Right ventricle myocardium inferior (tissue), 1 donor: ENCODE results near the gene CKMT2. TPM values are rescaled to one million over a fixed set of nuclear protein-coding genes. Genes with fewer than 3 reads are reported as not detected.

Experiments used
- ATAC-seq: fragments of 200-7000 bp; cut with Tn5 transposase; one replicate; pipeline ENCODE4 v1.9.1; 2020; ENCODE audit warnings: mild to moderate bottlenecking, moderate library complexity
- DNase-seq: peaks from one replicate; pipeline ENCODE4 v3.0.0; 2021; ENCODE audit errors: missing footprints
- intact Hi-C: fragments of 100-400 bp; cut with DNase I; formaldehyde crosslinking; loops from one replicate; pipeline ENCODE4 v1.11.0; 2022
- long read RNA-seq: library from polyadenylated mRNA; unstranded; transcript quantifications from one replicate; pipeline ENCODE4 v2.0.0, GENCODE V29; 2021
- total RNA-seq: library from RNA; stranded (reverse); fragmentation: NEBNext Ultra II Directional; extraction: Animal tissue kit (Norgen Biotek cat#: 25700); gene quantifications from one replicate; pipeline ENCODE4 v1.2.1, GENCODE V29; 2021
- donor health status: DM: no; HTN: yes; CAD: no; lungs with severe emphysema.

CKMT2 gene
- total RNA-seq, result 1,804 TPM
- long read RNA-seq, transcript CKMT2-203 (10 exons, 1,479 nt), result minor isoform, 160 of 965 reads
- long read RNA-seq, transcript CKMT2-201 (10 exons, 1,512 nt), result major isoform, 541 of 965 reads
- long read RNA-seq, transcript CKMT2-202 (11 exons, 1,637 nt), result minor isoform, 8 of 965 reads
- long read RNA-seq, partial matches to known transcripts, result 233 of 965 reads
- long read RNA-seq, other reads (novel, unspliced or antisense), result 23 of 965 reads

DNA sequence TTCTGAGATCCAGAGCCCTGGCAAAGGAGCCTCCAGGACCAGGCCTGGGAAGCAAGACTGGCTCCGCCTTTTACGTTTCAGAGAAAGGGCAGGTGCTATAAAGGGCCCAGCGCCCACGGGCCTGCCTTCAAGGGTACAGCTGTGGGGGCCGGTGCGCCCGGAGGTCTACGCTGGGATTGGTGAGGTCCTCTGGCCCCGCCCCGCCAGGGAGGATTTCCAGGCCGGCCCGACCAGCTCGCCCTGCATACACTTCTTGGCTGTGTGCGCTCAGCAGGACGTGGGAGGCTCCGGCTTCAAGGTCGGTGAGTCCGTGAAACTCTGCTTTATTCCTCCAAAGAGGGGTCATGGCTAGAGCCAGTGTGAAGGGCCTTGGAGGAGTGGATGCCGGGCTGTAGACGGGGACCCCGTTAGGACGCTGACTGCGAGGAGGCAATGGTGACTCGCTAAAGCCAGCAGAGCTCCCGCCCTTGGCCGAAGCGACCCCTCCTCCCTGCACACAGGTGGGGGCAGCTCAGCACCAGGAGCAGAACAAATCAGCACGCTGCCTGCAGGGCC, at the start of gene CKMT2:
Gene CKMT2, plus strand, starts transcription at position 243 of the 555 bp plus-strand sequence. CDS start 17,811 bp downstream, outside the sequence.
- intact Hi-C loops, result loop anchor here (2.0 kb wide), 1 partner anchor 824 kb away; the partner anchor contains the start of gene ZFYVE16
- DNase-seq, result peak; percentile 91
- peak; percentile 85 for ATAC-seq

DNA sequence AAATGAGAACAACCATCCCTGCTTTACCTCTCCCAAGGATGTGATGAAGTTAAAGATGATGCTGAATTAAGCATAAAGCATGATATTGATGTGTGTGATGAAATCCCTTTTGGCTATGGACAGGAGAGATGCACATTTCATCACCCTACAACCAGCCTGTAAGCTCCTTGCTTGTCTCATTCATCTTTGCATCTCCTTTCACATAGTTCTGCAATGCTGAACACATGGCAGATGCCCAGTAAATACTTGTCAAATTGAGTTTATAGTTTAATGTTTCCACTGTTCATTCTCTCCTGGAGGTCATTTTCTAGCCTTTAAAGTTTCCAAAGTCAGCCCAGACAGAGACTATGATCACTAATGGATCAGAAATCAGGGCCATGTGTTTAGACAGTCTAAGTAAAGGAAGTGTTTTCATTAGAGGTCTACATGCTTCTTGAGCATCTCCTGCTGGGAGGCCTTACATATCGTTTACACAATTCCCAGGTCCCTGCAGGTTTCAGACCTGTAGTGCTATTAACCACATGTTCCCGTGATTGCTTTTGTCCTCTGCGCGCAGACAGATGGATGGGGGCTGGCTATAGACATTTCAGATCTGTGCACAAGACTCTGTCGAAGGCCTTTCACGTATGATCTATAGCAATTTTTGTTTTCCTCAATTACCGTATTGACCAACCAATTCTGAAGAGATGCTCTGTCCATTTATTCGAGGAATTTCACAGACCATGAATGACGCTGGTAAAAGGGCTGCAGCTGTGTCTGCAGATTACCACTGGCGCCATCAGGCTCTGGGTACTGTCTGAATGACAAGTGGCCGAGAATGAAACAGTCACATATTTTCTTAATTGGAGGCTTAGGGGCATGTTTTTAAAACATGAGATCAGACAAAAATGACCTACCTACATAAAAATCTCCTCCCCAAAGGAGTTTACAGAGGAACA, 49.0 kb upstream of the CKMT2 start:
- intact Hi-C loops, result no loop called here
- DNase-seq (no peak), ATAC-seq (no peak)

DNA sequence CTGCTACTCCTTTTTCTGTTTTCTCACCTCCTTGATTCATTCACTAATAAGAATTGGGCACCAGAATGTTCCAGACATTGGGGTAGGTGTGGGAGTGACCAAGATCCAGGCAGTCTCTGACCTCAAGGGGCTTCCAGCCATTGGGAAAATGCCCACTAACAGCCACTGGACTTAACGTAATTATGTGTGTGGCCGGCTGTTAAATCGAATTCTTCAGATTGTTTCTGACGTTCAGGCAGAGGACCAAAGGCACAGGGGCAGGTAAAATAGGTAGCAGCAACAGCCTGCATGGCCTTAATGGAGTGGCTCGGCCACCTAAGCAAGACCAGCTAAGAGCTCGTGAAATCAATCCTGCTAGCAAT, 48.4 kb upstream of the CKMT2 start:
- ATAC-seq, result no peak
- DNase-seq, result no peak
- intact Hi-C loops, result no loop called here

DNA sequence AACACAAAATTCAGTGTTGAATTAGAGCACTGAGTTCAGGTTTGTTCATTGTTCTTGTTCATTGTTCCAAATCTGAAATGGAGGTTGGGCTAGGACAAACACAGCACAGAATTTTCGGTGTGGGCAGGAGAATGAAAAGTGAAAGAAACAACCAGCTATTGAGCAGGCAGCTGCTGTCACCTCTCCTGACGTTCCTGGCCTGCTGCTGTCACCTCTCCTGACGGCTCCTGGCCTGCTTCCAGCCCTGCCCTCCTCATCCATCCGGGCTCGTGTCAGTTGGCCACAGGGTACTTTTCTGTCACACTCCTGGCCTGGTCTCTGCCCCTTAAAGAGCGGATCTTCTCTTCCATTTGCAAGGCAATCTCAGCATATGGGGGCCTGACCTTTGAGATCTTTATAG, 45.2 kb upstream of the CKMT2 start:
- intact Hi-C loops, result no loop called here
- ATAC-seq (peak; percentile 77), DNase-seq (peak; percentile 68)

DNA sequence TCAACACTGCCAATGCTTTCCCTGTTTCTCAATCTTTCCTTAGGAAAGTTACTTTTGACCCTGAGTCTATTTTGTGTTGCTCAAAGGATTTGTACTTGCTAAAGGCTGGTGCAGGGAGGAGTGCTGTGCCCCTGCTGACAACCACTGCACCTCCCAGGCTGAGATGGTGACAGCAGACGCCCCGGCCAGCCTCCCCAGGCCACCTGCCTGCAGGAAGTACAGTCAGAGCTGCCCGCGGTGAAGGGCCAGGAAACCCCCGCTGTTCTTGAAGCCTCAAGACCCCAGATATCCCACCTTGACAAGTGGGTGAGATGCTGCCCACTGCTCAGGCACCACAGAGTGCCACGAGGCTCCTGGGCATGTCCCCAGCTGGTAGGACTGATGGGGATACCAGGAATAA, 44.2 kb upstream of the CKMT2 start:
- intact Hi-C loops, result no loop called here
- ATAC-seq (no peak), DNase-seq (no peak)

DNA sequence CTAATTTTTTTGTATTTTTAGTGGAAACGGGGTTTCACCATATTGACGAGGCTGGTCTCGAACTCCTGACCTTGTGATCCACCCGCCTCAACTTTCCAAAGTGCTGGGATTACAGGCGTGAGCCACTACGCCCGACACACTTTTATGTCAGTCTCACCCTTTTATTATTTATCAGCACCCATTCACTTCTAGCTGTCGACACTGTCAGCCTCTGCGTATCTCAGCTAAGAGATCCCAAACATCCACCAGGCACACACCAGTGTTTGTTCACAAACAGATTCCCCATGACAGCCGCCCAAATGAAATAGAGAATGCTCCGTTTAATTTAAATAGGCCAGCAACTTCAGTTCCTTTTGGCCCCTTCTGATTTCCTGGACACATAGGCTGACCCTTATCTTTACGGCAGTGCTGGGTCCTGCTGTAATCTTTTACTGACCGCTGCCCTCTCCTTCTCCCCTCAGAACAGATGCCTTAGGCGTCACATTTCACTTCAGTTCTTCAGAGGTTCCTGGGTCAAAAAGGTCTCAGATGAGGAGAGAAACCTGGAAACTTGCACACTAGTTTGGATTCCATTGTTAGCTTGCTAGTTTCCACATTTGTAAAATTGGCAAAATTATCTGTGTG, 43.1 kb upstream of the CKMT2 start:
- ATAC-seq (peak; percentile 69), DNase-seq (no peak)
- intact Hi-C loops, result loop anchor here (5.0 to 10.0 kb wide), 3 partner anchors 385 to 705 kb away; partner anchors contain the start of gene FAM151B

DNA sequence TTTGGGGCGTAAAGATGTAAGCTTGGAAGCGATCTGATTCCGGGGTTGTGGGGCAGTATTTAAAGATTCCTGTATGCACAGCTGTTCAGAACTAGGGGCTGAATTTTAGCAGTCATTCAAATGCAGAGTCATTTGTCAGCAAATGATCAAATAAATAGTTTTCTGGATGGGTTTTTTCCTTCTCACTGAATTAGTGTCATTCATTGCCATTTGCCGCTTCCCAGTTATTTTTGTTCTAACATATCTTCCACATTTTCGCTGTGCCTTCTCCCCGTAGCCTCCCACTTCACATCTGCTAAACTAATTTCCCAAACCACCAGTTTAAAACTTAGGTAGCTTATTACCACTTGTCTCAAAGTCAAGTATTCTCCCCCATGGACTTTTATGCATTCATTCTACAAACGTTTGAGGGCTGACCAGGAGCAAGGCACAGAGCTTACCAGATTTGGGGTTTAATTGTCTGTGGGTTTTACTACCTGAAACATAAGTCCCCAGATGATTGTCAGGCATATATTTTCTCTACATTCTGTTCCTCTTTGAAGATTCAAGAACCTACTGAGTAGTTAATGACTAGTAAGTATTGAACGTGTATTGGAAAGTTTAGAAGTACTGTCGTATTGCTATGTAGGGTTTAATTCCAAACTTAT, 41.3 kb upstream of the CKMT2 start:
- ATAC-seq (no peak), DNase-seq (no peak)
- intact Hi-C loops, result loop anchor here (5.0 to 10.0 kb wide), 3 partner anchors 387 to 707 kb away; partner anchors contain the start of gene FAM151B

GRCh38 chr5:81192373-81192750, 40.8 kb upstream of the CKMT2 start:
- ATAC-seq (no peak), DNase-seq (no peak)
- intact Hi-C loops, result loop anchor here (5.0 to 10.0 kb wide), 3 partner anchors 388 to 708 kb away; partner anchors contain the start of gene FAM151B

DNA sequence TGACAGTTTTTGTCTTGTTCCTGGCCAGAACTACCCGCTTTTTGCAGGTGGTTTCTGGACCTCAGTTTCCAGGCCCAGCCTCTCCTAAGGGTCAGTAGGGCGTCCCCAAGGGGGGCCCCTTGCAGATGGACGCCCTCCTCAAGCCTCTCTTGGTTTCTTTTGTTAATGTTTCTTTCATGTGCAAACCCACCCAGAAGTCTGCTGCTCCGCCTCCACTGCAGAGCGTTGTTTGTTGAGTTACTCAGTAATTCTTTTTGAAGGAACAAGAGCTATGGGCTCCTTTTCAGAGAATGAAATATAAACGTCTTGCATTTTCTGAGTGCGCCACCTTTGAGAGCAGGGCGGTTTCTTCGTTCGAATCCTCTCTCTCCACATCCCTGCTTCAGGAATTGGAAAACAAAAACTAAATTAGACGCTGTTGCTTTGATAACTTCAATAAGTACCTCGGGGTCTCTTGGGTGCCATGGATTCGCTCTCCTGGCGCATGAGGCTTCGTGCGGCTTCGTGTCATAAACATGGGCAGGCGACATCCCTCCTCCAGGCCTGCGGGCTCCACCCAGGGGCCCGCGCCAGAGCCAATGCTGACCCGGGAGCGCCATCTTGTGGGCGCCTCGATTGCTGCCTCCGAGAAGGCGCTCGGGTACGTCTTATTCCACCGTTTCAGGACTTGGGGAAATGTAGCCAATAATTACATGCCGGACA, 38.3 kb upstream of the CKMT2 start:
- ATAC-seq, result peak; percentile 97
- intact Hi-C loops, result loop anchor here (5.0 to 10.0 kb wide), 3 partner anchors 390 to 710 kb away; partner anchors contain the start of gene FAM151B
- DNase-seq, result peak; percentile 90

GRCh38 chr5:81195335-81195929, 37.7 kb upstream of the CKMT2 start:
- no peak for DNase-seq
- ATAC-seq, result peak; percentile 41
- intact Hi-C loops, result loop anchor here (10.0 kb wide), 2 partner anchors 391 to 711 kb away; partner anchors contain the start of gene FAM151B

DNA sequence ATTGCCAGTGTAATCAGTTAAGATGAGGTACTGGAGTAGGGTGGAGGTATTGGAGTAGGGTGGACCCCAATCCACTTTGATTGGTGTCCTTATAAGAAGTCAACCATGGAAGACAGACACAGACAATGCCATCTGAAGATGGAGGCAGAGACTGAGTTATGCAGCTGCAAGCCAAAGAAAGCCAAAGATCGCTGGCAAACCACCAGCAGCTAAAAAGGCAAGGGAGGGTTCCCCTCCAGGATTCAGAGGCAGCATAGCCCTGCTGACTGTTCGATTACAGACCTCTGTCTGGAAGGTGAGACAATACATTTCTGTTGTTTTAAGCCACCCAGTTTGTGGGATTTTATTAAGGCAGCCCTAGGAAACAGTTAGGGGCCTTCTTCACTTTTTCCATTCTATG, 30.5 kb upstream of the CKMT2 start:
- intact Hi-C loops, result loop anchor here (5.0 kb wide), 1 partner anchor 95 kb away; no protein-coding TSS in a partner anchor
- ATAC-seq (peak; percentile 56), DNase-seq (no peak)

GRCh38 chr5:81203729-81204128, 29.4 kb upstream of the CKMT2 start:
- intact Hi-C loops, result loop anchor here (5.0 kb wide), 1 partner anchor 94 kb away; no protein-coding TSS in a partner anchor
- ATAC-seq (no peak), DNase-seq (no peak)

- intact Hi-C loops, result loop anchor here (5.0 kb wide), 1 partner anchor 93 kb away; no protein-coding TSS in a partner anchor
- DNase-seq (no peak), ATAC-seq (no peak)
Observed at GRCh38 chr5:81204205-81204604, 28.9 kb upstream of the CKMT2 start.

DNA sequence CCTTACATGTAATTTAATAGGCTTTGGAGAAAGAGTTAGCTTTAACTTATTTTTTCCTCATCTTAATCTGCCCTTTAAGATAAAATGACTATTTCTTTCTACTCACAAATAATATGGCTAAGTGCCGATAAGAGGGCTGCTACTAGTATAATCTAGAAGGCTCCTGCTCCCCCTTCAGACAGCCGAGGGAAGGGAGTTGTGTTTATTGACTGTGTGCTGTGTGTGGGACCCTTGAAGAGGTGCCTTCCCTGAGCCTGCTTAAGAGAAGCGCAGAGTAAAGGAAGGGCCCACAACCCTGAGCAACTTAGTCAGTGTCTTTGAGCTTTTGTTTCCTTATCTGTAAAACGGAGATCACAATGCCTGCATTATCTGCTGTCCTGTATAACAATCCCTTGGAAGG, 28.1 kb upstream of the CKMT2 start:
- ATAC-seq (no peak), DNase-seq (no peak)
- intact Hi-C loops, result no loop called here

DNA sequence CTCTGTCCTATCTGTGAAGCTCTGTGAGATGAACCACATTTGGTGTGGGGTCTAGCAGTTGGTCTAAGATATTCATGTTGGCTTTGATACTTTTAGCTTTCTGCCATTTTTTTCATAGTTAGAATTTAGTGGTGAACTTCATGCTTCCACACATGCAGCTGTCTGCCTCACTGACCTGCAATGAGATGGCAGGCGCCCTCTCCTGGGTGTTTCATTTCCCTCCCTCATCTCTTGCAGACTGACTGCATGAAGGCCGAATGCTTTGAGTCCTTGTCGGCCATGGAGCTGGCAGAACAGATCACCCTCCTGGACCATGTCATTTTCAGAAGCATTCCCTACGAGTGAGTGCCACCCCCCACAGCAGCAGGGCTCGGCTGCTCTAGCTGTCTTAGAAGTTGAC, 26.1 kb upstream of the CKMT2 start:
- intact Hi-C loops, result no loop called here
- no peak for DNase-seq
- no peak for ATAC-seq

DNA sequence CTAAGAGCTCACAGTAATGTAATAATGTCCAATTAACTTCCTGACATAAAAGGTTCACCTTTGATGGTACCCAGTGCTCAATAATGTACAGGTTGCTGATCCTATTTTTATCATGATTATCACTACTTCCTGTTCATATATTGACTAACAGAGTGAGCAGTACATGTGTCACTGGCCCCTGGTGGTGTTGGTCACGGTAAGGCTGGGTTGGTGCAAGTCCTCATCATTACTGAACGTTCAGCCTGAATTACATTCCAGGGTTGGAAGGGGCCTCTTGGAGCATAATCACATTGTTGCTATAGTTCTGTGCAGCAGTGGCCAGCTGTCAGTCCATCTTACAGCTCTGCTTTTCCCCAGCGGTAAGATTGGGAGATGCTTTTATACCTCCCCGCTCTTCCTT, 24.2 kb upstream of the CKMT2 start:
- intact Hi-C loops, result no loop called here
- ATAC-seq, result no peak
- no peak for DNase-seq

DNA sequence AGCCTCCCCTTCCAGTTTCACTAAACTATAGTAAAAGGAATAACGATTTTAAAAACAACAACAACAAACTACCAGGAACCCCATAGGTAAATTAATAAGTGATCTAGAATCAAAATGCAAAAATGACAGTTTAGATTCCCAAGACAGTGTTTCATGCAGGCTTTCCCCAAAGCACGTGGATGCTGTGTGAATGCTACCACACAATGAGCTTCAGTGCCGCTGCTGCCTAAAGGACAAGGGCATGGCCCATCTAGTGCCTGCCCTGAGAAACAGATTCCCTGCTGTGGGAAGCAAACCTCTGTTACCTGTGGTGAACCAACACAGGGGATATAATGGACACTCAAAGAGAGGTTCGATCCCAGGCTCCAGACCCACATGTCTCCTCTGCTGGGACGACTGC, 23.7 kb upstream of the CKMT2 start:
- DNase-seq (no peak), ATAC-seq (no peak)
- intact Hi-C loops, result no loop called here
